ENCODE measurements around the gene SMYD3.

Gene SMYD3

GRCh38 chr1:246086191-246086590, 420.9 kb downstream of the SMYD3 start:
- DNase-seq = no peak

- no peak for DNase-seq
These were observed 423.7 kb downstream of the SMYD3 start for GRCh38 chr1:246083416-246083815.

GRCh38 chr1:246081856-246082668, 425.0 kb downstream of the SMYD3 start:
- no peak for DNase-seq

GRCh38 chr1:246081138-246081702, 425.9 kb downstream of the SMYD3 start:
- no peak for DNase-seq

GRCh38 chr1:246080031-246080430, 427.0 kb downstream of the SMYD3 start:
- no peak for DNase-seq

- no peak for DNase-seq
These were observed 428.2 kb downstream of the SMYD3 start for GRCh38 chr1:246078888-246079252.

- peak; percentile 41 for DNase-seq
These were observed 428.8 kb downstream of the SMYD3 start for GRCh38 chr1:246078126-246078887.

- DNase-seq = no peak
These were observed 429.6 kb downstream of the SMYD3 start for GRCh38 chr1:246077476-246077875.

- no peak for DNase-seq
These were observed 432.7 kb downstream of the SMYD3 start for GRCh38 chr1:246074421-246074820.

- DNase-seq = no peak
These were observed 434.6 kb downstream of the SMYD3 start for GRCh38 chr1:246072456-246072955.

- DNase-seq = peak; percentile 25
These were observed 435.1 kb downstream of the SMYD3 start for GRCh38 chr1:246071981-246072380.

- peak; percentile 53 for DNase-seq
These were observed 435.5 kb downstream of the SMYD3 start for GRCh38 chr1:246071561-246071960.

GRCh38 chr1:246069581-246069980, 437.5 kb downstream of the SMYD3 start:
- DNase-seq = no peak

GRCh38 chr1:246068619-246069509, 438.2 kb downstream of the SMYD3 start:
- no peak for DNase-seq

GRCh38 chr1:246068217-246068512, 438.9 kb downstream of the SMYD3 start:
- no peak for DNase-seq

GRCh38 chr1:246067432-246068216, 439.5 kb downstream of the SMYD3 start:
- DNase-seq = no peak

GRCh38 chr1:246066573-246066972, 440.5 kb downstream of the SMYD3 start:
- peak; percentile 94 for DNase-seq

GRCh38 chr1:246065592-246065991, 441.5 kb downstream of the SMYD3 start:
- no peak for DNase-seq

GRCh38 chr1:246064891-246065290, 442.2 kb downstream of the SMYD3 start:
- no peak for DNase-seq

GRCh38 chr1:246063013-246063616, 444.0 kb downstream of the SMYD3 start:
- DNase-seq = no peak

- DNase-seq = no peak
These were observed 448.6 kb downstream of the SMYD3 start for GRCh38 chr1:246058466-246058865.

- peak; percentile 14 for DNase-seq
These were observed 454.5 kb downstream of the SMYD3 start for GRCh38 chr1:246052603-246053002.
